AG10803 (cell line): ENCODE data around the gene RBMS3.
A peak's percentile ranks its signal among the peaks of the same experiment; 100 is the strongest.
"Not testable (repeated sequence)": the region's sequence is repeated elsewhere in the genome, so short reads cannot be mapped to it uniquely, and the experiment has no call there.

ENCODE experiments used
- DNase-seq: peaks from one replicate; pipeline ENCODE4 v3.0.0; 2010; ENCODE audit warnings: low read depth
- H3K4me3 ChIP-seq: 2 replicates; pipeline ENCODE4 v1.5.1; 2011; ENCODE audit warnings: mild to moderate bottlenecking, low read length, control low read depth
- TF ChIP-seq, protein P1 (sequence below): conservative IDR thresholded peaks from 2 replicates; pipeline ENCODE4 v1.5.1; 2011; ENCODE audit warnings: mild to moderate bottlenecking, low read length, control low read depth, inconsistent platforms

Gene RBMS3

DNA sequence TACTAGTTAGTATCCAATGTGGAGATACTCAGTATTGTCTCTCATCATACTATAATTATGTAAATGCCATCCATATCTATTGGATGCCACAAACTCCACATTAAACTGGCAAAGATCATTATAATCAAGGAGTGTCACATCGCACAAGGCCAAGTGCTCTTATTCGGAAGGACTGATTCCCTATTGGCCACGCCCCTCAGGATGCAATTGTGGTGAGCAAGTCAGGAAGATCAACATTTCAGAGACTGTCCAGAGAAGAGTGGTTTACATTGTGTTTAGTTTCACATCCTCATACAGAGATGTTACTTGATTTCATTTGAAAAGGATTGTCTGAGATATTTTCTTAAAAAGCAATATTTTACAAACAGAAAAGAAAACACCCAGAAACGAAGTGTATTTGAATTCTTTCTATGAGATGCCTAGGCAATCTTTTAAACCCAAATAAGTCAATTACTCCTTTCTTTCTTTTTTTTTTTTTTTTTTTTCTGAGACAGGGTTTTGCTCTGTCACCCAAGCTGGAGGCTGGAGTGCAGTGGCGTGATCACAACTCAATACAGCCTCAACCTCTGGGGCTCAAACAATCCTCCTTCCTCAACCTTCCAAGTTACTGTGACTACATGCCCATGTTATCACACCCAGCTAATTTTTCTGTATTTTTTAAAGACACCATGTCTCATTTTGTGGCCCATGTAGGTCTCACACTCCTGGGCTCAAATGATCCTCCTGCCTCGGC, 369.1 kb downstream of the RBMS3 start:
- H3K4me3 ChIP-seq: no peak overlapping the region
- DNase-seq: peak; percentile 18
- TF ChIP-seq, protein P1, sequence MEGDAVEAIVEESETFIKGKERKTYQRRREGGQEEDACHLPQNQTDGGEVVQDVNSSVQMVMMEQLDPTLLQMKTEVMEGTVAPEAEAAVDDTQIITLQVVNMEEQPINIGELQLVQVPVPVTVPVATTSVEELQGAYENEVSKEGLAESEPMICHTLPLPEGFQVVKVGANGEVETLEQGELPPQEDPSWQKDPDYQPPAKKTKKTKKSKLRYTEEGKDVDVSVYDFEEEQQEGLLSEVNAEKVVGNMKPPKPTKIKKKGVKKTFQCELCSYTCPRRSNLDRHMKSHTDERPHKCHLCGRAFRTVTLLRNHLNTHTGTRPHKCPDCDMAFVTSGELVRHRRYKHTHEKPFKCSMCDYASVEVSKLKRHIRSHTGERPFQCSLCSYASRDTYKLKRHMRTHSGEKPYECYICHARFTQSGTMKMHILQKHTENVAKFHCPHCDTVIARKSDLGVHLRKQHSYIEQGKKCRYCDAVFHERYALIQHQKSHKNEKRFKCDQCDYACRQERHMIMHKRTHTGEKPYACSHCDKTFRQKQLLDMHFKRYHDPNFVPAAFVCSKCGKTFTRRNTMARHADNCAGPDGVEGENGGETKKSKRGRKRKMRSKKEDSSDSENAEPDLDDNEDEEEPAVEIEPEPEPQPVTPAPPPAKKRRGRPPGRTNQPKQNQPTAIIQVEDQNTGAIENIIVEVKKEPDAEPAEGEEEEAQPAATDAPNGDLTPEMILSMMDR: no peak

GRCh38 chr3:29653680-29654079, 372.8 kb downstream of the RBMS3 start:
- TF ChIP-seq, protein P1: no peak
- H3K4me3 ChIP-seq: no peak overlapping the region
- DNase-seq: no peak

GRCh38 chr3:29655015-29655747, 374.3 kb downstream of the RBMS3 start:
- no peak overlapping the region for H3K4me3 ChIP-seq
- no peak for DNase-seq
- TF ChIP-seq, protein P1: no peak

- no peak overlapping the region for H3K4me3 ChIP-seq
- no peak for DNase-seq
- TF ChIP-seq, protein P1: no peak
Observed at GRCh38 chr3:29665688-29666087, 384.8 kb downstream of the RBMS3 start.

DNA sequence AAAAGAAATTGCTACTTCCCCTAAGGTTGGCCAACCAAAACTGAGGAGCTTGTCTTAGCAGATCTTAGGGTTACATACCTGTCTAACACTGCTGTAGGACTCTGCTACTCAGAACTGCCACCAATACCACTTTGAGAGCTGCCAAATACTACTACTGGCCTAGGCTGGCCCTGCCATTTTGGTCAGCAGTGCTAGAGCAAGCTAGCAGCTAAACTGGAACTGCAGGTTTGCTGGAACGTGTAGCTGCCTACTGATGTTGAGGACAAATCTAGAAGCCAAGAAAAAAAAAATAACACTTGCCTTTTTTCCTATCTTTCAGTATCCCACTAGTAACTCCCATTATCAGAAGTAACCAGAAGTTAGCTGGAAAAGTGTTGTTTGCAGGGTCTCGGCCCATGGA, 387.4 kb downstream of the RBMS3 start:
- no peak for DNase-seq
- H3K4me3 ChIP-seq: no peak overlapping the region
- TF ChIP-seq, protein P1: no peak

DNA sequence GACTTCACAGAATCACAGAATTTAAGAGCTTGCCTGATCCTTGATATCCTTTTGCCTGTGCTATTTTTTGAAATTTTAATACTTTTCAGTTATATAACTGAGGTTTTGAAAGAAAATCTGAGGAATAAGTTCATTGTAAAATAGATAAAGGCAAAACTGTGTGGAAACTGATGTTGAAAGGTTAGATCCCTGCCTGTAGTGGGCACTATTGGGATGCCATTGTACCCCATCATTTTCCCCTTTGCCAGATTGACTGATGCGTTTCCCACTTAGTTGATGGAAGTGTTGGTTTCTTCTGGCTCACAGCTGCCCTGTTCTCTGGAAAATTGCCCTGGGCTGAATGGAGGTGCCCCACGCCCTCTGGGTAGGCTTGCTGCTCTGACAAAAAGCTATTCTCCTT, 387.9 kb downstream of the RBMS3 start:
- TF ChIP-seq, protein P1: 0 out of 2 replicates have a peak, but pooled peaks have one; percentile 3
- DNase-seq: no peak

DNA sequence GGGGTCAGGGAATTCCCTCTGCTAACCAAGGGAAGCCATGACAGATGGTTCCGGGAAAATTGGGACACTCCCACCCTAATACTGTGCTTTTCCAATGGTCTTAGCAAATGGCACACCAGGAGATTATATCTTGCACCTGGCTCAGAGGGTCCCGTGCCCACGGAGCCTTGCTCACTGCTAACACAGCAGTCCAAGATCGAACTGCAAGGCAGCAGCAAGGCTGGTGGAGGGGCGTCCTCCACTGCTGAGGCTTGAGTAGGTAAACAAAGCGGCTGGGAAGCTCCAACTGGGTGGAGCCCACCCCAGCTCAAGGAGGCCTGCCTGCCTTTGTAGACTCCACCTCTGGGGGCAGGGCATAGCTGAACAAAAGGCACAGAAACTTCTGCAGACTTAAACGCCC, 389.6 kb downstream of the RBMS3 start:
- H3K4me3 ChIP-seq, DNase-seq: not testable (repeated sequence)

More for the DNA sequence above, 387.9 kb downstream of the RBMS3 start:
- no peak overlapping the region for H3K4me3 ChIP-seq
